Testis (tissue), 3 donors: Measurements from ENCODE around the gene CCDC70. TPM values are rescaled to one million over a fixed set of nuclear protein-coding genes. Genes with fewer than 3 reads are reported as not detected.

Source experiments
- DNase-seq: peaks from one replicate; pipeline ENCODE4 v3.0.0-alpha.2; 2019
- H3K27ac ChIP-seq, 2 donors: fragments of 200-600 bp; sonication (generic); one replicate each; pipeline ENCODE4 v1.5.1; 2019
- H3K27me3 ChIP-seq: fragments of 200-600 bp; sonication (generic); one replicate; pipeline ENCODE4 v1.5.1; 2019
- H3K36me3 ChIP-seq: fragments of 200-600 bp; sonication (generic); one replicate; pipeline ENCODE4 v1.5.1; 2017; ENCODE audit warnings: low read depth; ENCODE audit errors: missing control alignments
- H3K4me1 ChIP-seq: fragments of 200-600 bp; sonication (generic); one replicate; pipeline ENCODE4 v1.5.1; 2019
- H3K4me3 ChIP-seq, 2 donors: fragments of 200-600 bp; sonication (generic); one replicate each; pipeline ENCODE4 v1.5.1; 2017 to 2019
- H3K9me3 ChIP-seq: fragments of 200-600 bp; sonication (generic); one replicate; pipeline ENCODE4 v1.5.1; 2017
- POLR2A ChIP-seq: fragments of 450-650 bp; IDR thresholded peaks from one replicate; pipeline ENCODE4 v1.6.1; 2017; ENCODE audit warnings: antibody characterized with exemption, mild to moderate bottlenecking, moderate library complexity
- WGBS, 2 donors: methylation state at CpG; one replicate each; pipeline ENCODE4 v1.1.5; 2018; 5-methylcytosine and 5-hydroxymethylcytosine counted together
- intact Hi-C: fragments of 100-400 bp; cut with DNase I; formaldehyde crosslinking; loops from one replicate; pipeline ENCODE4 v1.15.1; 2023; ENCODE audit warnings: low total_unique reads
- polyA plus RNA-seq: library from polyadenylated mRNA; stranded (reverse); fragments of 350-450 nt; fragmentation: Illumina TruSeq; extraction: RNeasy Lipid Tissue Mini Kit (QIAGEN cat#74804); gene quantifications from one replicate; pipeline ENCODE4 v1.2.3, GENCODE V29; 2014; ENCODE audit warnings: low read depth, low replicate concordance; ENCODE audit not compliant: insufficient read depth
- total RNA-seq, 2 donors: library from RNA; depleted of rRNA; stranded (reverse); fragments of >200 nt; gene quantifications; one replicate each; pipeline ENCODE4 v1.2.3, GENCODE V29; 2016
- TF ChIP-seq, protein P1 (sequence below), 3 experiments: fragments of 450-650 bp in 2 of 3; fragments of 200-600 bp in 1 of 3; sonication (generic) in 1 of 3; IDR thresholded peaks; one replicate each; pipeline ENCODE4 v1.5.1; 2016 to 2019; ENCODE audit warnings: antibody characterized with exemption in 3 of 3, mild to moderate bottlenecking in 2 of 3, moderate library complexity in 1 of 3

Gene CCDC70
- total and polyA plus RNA-seq, 3 donors from 2014 or later = 35.7 to 175 (median 82.2) TPM

DNA sequence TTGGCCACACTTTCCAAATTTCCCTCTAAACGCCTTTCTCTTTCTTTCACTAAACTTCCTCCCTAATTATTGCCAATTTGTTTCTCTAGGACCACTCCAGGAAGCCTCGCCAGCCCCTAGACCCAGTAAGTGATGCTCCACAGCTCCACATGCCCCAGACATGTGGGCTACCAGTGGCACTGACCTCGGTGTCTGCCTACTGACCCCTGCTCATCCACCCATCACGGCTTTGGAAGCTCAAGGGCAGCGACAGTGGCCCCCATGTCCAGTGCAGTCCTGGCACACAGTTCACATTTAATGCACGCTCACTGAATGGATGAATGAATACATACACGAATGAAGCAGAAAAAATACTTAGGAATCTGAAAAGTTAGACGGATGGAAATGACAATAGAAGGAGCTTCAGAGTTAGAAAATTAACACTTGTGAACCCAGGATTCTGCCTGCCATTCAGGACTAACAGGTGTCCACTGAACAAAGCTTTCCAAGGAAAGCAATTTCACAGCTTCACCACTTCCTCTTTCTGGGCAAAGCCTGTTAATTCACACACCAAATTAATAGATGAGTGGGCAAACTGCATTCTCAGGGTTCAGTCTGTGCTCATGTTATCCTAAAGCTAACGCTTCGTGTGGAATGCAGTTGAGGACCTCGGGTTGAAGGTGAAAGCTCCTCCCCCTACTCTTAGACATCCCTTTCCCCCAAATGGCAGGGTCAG, 50.9 kb downstream of the CCDC70 start:
- Histone ChIP-seq H3K9me3 (no peaks in the 10 kb centered on the region), H3K27me3 (no peaks in the 10 kb centered on the region), H3K27ac (no peak overlapping the region), H3K36me3 (no peaks in the 10 kb centered on the region), H3K4me1 (no peaks in the 10 kb centered on the region), H3K4me3 (no peak overlapping the region)
- TF ChIP-seq, protein P1, sequence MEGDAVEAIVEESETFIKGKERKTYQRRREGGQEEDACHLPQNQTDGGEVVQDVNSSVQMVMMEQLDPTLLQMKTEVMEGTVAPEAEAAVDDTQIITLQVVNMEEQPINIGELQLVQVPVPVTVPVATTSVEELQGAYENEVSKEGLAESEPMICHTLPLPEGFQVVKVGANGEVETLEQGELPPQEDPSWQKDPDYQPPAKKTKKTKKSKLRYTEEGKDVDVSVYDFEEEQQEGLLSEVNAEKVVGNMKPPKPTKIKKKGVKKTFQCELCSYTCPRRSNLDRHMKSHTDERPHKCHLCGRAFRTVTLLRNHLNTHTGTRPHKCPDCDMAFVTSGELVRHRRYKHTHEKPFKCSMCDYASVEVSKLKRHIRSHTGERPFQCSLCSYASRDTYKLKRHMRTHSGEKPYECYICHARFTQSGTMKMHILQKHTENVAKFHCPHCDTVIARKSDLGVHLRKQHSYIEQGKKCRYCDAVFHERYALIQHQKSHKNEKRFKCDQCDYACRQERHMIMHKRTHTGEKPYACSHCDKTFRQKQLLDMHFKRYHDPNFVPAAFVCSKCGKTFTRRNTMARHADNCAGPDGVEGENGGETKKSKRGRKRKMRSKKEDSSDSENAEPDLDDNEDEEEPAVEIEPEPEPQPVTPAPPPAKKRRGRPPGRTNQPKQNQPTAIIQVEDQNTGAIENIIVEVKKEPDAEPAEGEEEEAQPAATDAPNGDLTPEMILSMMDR (IDR thresholded peaks at IDR 0.05) = no peak
- TF ChIP-seq POLR2A = no peak
- intact Hi-C loops = no loop called here
- DNase-seq = no peak
- WGBS, 2 donors = 75 to 82% methylated on average over 11 of the region's 11 CpGs

DNA sequence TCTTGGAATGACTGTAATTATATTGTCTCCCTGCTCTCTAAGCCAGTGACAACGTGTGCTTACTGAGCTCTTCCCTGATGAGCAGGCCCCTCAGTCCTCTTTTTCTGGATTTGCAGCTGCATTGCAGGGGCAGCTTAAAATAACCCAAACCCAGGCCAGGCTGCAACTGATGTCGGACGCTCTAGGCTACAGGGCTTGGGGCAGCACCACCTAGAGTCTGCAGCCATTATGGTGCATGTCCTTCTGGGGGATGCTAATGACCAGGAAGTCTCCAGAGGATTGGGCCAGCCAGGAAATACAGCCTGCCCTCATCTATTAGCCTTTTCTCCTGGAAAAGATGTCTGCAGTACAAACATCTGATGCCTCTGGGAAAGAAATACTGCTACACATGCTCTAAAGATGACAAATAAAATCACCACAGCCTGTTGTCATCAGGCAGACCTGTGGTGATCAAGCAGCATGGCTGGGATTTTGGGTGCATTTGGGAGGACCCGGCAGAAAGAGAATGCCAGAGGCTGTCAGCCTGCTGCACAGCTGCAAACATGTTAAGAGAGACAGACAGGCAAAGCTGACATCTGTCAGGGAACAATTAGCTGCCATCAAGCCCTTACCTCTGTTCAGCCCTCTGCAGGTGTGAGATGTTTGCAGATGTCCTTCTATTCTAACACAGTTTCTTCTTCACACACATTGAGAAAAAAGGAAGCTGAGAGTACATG, 51.8 kb downstream of the CCDC70 start:
- intact Hi-C loops = no loop called here

DNA sequence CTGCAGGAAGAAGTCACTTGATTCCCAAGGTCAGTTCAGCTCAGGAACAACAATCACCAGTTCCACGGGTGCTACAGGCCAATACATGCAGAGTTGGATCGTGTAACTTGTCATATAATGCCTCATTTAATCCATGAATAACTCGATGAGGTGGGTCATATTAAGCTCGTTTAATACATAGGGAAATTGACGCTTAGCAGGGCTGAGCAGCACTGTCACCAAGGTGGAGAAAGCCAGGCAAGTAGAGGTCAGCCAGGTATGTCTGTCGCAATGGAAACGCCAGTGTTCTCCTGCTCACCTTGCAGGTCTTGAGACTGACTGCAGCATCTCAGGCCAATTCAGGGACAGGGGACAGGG, 52.3 kb downstream of the CCDC70 start:
- Histone ChIP-seq H3K4me1 (no peaks in the 10 kb centered on the region), H3K27me3 (no peaks in the 10 kb centered on the region), H3K27ac (no peak overlapping the region), H3K4me3 (no peak overlapping the region), H3K36me3 (no peaks in the 10 kb centered on the region), H3K9me3 (no peaks in the 10 kb centered on the region)
- DNase-seq = no peak
- no peak for TF ChIP-seq POLR2A
- TF ChIP-seq, protein P1 (IDR thresholded peaks at IDR 0.05) = no peak
- intact Hi-C loops = no loop called here
- 78 to 85% methylated on average over 7 of the region's 7 CpGs for WGBS, 2 donors

More for the DNA sequence above, 51.8 kb downstream of the CCDC70 start:
- Histone ChIP-seq H3K4me1 (no peaks in the 10 kb centered on the region), H3K4me3 (no peak overlapping the region), H3K36me3 (no peaks in the 10 kb centered on the region), H3K27me3 (no peaks in the 10 kb centered on the region), H3K27ac (no peak overlapping the region), H3K9me3 (no peaks in the 10 kb centered on the region)
- TF ChIP-seq, protein P1 (IDR thresholded peaks at IDR 0.05) = no peak
- TF ChIP-seq POLR2A = no peak
- 38 to 60% methylated on average over 2 to 4 of the region's 4 CpGs for WGBS, 2 donors
- no peak for DNase-seq

Other genes starting within 250 kb of the CCDC70 start
- 10 to 100 TPM; 11.4 to 16.8 TPM for gene DHRS12, start 57.8 kb upstream of the CCDC70 start, total RNA-seq
- 15.9 TPM for gene DHRS12, start 57.8 kb upstream of the CCDC70 start, polyA plus RNA-seq
- 1 to 10 TPM; 1.7 to 1.9 TPM for gene TMEM272, start 16.8 kb upstream of the CCDC70 start, total RNA-seq
- 0.50 TPM for gene TMEM272, start 16.8 kb upstream of the CCDC70 start, polyA plus RNA-seq
- gene ATP7B, start 149.5 kb downstream of the CCDC70 start, total RNA-seq = 10 to 100 TPM; 18.7 to 41.3 TPM
- gene ATP7B, start 149.5 kb downstream of the CCDC70 start, polyA plus RNA-seq = 47.9 TPM
- gene ALG11, start 150.4 kb downstream of the CCDC70 start, total RNA-seq = 10 to 100 TPM; 24.4 to 36.5 TPM
- gene ALG11, start 150.4 kb downstream of the CCDC70 start, polyA plus RNA-seq = 14.5 TPM
- 10 to 100 TPM; 18.8 to 22.4 TPM for gene UTP14C, start 162.7 kb downstream of the CCDC70 start, total RNA-seq
- 9.7 TPM for gene UTP14C, start 162.7 kb downstream of the CCDC70 start, polyA plus RNA-seq